B cell (primary cell): Measurements from ENCODE around the gene SPATA32. TPM values are rescaled to one million over a fixed set of nuclear protein-coding genes. Genes with fewer than 3 reads are reported as not detected.

Experiments
- ATAC-seq: fragments of 200-7000 bp; cut with Tn5 transposase; one replicate; pipeline ENCODE4 v1.10.0; 2021; ENCODE audit warnings: low read depth, mild to moderate bottlenecking, moderate number of reproducible peaks, moderate library complexity
- CTCF ChIA-PET: fragments of 350-600 bp; sonication (Branson Sonifier 250); formaldehyde crosslinking; loops from one replicate; lab custom pipeline; 2021; ENCODE audit warnings: antibody characterized with exemption, inconsistent platforms; lab: Charles Lee
- POLR2A ChIA-PET: fragments of 350-600 bp; sonication (Branson Sonifier 250); formaldehyde crosslinking; loops from one replicate; lab custom pipeline; 2021; ENCODE audit warnings: antibody characterized with exemption; lab: Charles Lee
- DNase-seq: peaks from one replicate; pipeline ENCODE4 v3.0.0; 2013
- H2AFZ ChIP-seq: 2 replicates; pipeline ENCODE4 v1.6.1; 2012; ENCODE audit warnings: mild to moderate bottlenecking, low read depth, low read length; ENCODE audit not compliant: insufficient read depth, poor library complexity, severe bottlenecking
- H3K27ac ChIP-seq, 2 donors: 1 replicate in 1 of 2; 2 replicates in 1 of 2; pipeline ENCODE4 v1.5.1; 2012 to 2013; ENCODE audit warnings: low read length in 2 of 2, mild to moderate bottlenecking in 2 of 2, moderate library complexity in 1 of 2
- H3K27me3 ChIP-seq, 4 experiments: fragments of 200-600 bp in 1 of 4; sonication (generic) in 1 of 4; replicated peaks in 1 of 4; 1 replicate in 2 of 4; 2 replicates in 2 of 4; pipeline versions ENCODE4 v1.6.1 to v1.7.0; 2013 to 2016; ENCODE audit warnings: low read length in 3 of 4, mild to moderate bottlenecking in 2 of 4, mixed read lengths in 1 of 4, moderate library complexity in 1 of 4; ENCODE audit not compliant: insufficient read depth in 4 of 4, control insufficient read depth in 3 of 4; ENCODE audit errors: control extremely low read depth in 1 of 4
- H3K36me3 ChIP-seq, 2 experiments: replicated peaks in 1 of 2; 1 replicate in 1 of 2; 2 replicates in 1 of 2; pipeline versions ENCODE4 v1.6.1 to v1.7.1; 2013; ENCODE audit warnings: low read length in 1 of 2; ENCODE audit not compliant: insufficient read depth in 2 of 2, control insufficient read depth in 1 of 2; ENCODE audit errors: control extremely low read depth in 1 of 2, extremely low read depth in 1 of 2
- H3K4me1 ChIP-seq, 2 donors: fragments of 200-600 bp in 1 of 2; sonication (generic) in 1 of 2; 1 replicate in 1 of 2; 2 replicates in 1 of 2; pipeline versions ENCODE4 v1.5.1 to v1.6.1; 2013 to 2017; ENCODE audit warnings: low read length in 2 of 2; ENCODE audit not compliant: control insufficient read depth in 2 of 2, insufficient read depth in 2 of 2
- H3K4me2 ChIP-seq: replicated peaks from 2 replicates; pipeline ENCODE3; 2012; ENCODE audit warnings: mild to moderate bottlenecking, low read depth, low read length; ENCODE audit not compliant: poor library complexity, severe bottlenecking
- H3K4me3 ChIP-seq, 5 experiments: fragments of 200-600 bp in 1 of 5; sonication (generic) in 1 of 5; 1 replicate in 3 of 5; 2 replicates in 2 of 5; pipeline versions ENCODE4 v1.5.1 to v1.7.0; 2011 to 2016; ENCODE audit warnings: low read length in 4 of 5, mild to moderate bottlenecking in 4 of 5, low read depth in 2 of 5, control low read depth in 1 of 5, moderate library complexity in 1 of 5; ENCODE audit not compliant: insufficient read depth in 1 of 5; ENCODE audit errors: control extremely low read depth in 1 of 5, extremely low read depth in 1 of 5
- H3K79me2 ChIP-seq: fragments of 200-600 bp; sonication (generic); one replicate; pipeline ENCODE4 v1.6.0; 2016; ENCODE audit warnings: low read length; ENCODE audit not compliant: control insufficient read depth, insufficient read depth
- H3K9ac ChIP-seq: fragments of 200-600 bp; sonication (generic); 2 replicates; pipeline ENCODE4 v1.6.1; 2017; ENCODE audit warnings: mild to moderate bottlenecking, low read length, moderate library complexity
- H3K9me3 ChIP-seq, 3 donors: one replicate each; pipeline versions ENCODE4 v1.6.1 to v1.7.1; 2013; ENCODE audit warnings: low read length in 2 of 3; ENCODE audit not compliant: control insufficient read depth in 2 of 3, insufficient read depth in 1 of 3; ENCODE audit errors: control extremely low read depth in 1 of 3
- H4K20me1 ChIP-seq: 2 replicates; pipeline ENCODE4 v1.6.0; 2012; ENCODE audit warnings: mild to moderate bottlenecking, low read length; ENCODE audit not compliant: insufficient read depth, control insufficient read depth, poor library complexity, severe bottlenecking
- H3K27ac Mint-ChIP-seq: one replicate; pipeline ENCODE4 v1.8.0; 2021; ENCODE audit warnings: mixed read lengths
- H3K27me3 Mint-ChIP-seq: one replicate; pipeline ENCODE4 v1.8.0; 2021; ENCODE audit warnings: mixed read lengths
- H3K4me1 Mint-ChIP-seq: one replicate; pipeline ENCODE4 v1.8.0; 2021; ENCODE audit warnings: mixed read lengths
- H3K4me3 Mint-ChIP-seq: one replicate; pipeline ENCODE4 v1.8.0; 2021; ENCODE audit warnings: mixed read lengths
- H3K9me3 Mint-ChIP-seq: one replicate; pipeline ENCODE4 v1.8.0; 2022; ENCODE audit warnings: mixed read lengths; ENCODE audit not compliant: insufficient read depth
- EZH2 ChIP-seq: IDR thresholded peaks from 2 replicates; pipeline ENCODE4 v1.6.1; 2012; ENCODE audit warnings: borderline replicate concordance, low read depth, mild to moderate bottlenecking, moderate library complexity, low read length; ENCODE audit not compliant: insufficient read depth, poor library complexity, severe bottlenecking
- WGBS: methylation state at CpG from one replicate; pipeline ENCODE4 v1.1.5; 2013; ENCODE audit warnings: missing lambda C conversion rate; ENCODE audit not compliant: insufficient coverage; 5-methylcytosine and 5-hydroxymethylcytosine counted together
- intact Hi-C: fragments of 100-400 bp; cut with micrococcal nuclease; formaldehyde crosslinking; loops from one replicate; pipeline ENCODE4 v1.10.0; 2022
- polyA plus RNA-seq: library from polyadenylated mRNA; depleted of rRNA; stranded (reverse); fragments of >200 nt; gene quantifications from 2 replicates; pipeline ENCODE4 v1.2.3, GENCODE V29; 2012
- total RNA-seq, 2 donors: library from RNA; stranded (reverse); fragments of 120-200 nt in 1 of 2; gene quantifications; 1 replicate in 1 of 2; 2 replicates in 1 of 2; pipeline versions ENCODE4 v1.2.3 to v1.2.4, GENCODE V29; 2013 to 2022
- TF ChIP-seq, protein P1 (sequence below): fragments of 200-600 bp; IDR thresholded peaks from one replicate; pipeline ENCODE4 v1.8.0; 2022; ENCODE audit warnings: antibody characterized with exemption, mild to moderate bottlenecking

SPATA32 gene
- total and polyA plus RNA-seq, 2 donors (not counting 1 experiment from before 2014, with no cell fraction given), result 0.12 to 0.52 TPM

DNA sequence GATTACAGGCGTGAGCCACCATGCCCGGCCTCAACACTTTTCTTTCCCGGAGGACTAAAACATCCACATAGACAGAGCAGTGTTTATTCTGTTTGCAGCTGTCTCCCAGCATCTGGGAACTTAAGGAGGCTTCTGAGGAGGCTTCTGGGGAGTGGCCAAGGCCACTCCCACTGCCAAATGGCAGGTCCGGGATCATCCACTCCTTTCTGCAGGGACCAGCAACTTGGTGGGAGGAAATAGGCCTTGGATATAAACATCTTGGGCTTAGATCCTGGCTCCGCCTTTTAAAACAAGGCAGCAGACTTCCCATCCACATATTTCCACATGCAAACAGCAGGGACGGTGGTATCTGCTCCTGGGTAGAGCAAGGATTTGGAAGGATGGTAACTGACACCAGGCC, 14.1 kb upstream of the SPATA32 start:
- Mint-ChIP-seq H3K4me3 (no peak overlapping the region), H3K27ac (peak overlapping the region; percentile 15), H3K27me3 (no peaks in the 10 kb centered on the region), H3K4me1 (peaks cover 6% of the 10 kb centered on the region), H3K9me3 (no peaks in the 10 kb centered on the region)
- Histone ChIP-seq H3K27me3 (no peaks in the 10 kb centered on the region), H3K27ac (no peak overlapping the region), H3K9ac (no peak overlapping the region), H3K9me3 (no peaks in the 10 kb centered on the region), H3K4me3 (no peak overlapping the region), H3K36me3 (peaks cover 0 to 44% of the 10 kb centered on the region in 2 experiments), H3K79me2 (peaks cover 25% of the 10 kb centered on the region), H2AFZ (no peak overlapping the region), H3K4me2 (no peak overlapping the region), H3K4me1 (peaks cover 4 to 5% of the 10 kb centered on the region in 2 donors), H4K20me1 (peaks cover 49% of the 10 kb centered on the region)
- 100% methylated on average over 2 of the region's 6 CpGs for WGBS
- CTCF ChIA-PET, result interaction anchor here (0.9 to 17.0 kb wide), 19 partner anchors 10 to 137 kb away, joined by 3 to 520 read pairs (median 17); partner anchors contain the start of genes FMNL1 and MAP3K14
- no peak for TF ChIP-seq EZH2
- TF ChIP-seq, protein P1, sequence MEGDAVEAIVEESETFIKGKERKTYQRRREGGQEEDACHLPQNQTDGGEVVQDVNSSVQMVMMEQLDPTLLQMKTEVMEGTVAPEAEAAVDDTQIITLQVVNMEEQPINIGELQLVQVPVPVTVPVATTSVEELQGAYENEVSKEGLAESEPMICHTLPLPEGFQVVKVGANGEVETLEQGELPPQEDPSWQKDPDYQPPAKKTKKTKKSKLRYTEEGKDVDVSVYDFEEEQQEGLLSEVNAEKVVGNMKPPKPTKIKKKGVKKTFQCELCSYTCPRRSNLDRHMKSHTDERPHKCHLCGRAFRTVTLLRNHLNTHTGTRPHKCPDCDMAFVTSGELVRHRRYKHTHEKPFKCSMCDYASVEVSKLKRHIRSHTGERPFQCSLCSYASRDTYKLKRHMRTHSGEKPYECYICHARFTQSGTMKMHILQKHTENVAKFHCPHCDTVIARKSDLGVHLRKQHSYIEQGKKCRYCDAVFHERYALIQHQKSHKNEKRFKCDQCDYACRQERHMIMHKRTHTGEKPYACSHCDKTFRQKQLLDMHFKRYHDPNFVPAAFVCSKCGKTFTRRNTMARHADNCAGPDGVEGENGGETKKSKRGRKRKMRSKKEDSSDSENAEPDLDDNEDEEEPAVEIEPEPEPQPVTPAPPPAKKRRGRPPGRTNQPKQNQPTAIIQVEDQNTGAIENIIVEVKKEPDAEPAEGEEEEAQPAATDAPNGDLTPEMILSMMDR, result no peak
- ATAC-seq (no peak), DNase-seq (no peak)
- POLR2A ChIA-PET, result interaction anchor here (0.8 to 1.9 kb wide), 3 partner anchors 37 to 109 kb away, joined by 3 to 7 read pairs (median 6); partner anchors contain the start of gene FMNL1
- intact Hi-C loops, result loop anchor here (2.0 kb wide), 1 partner anchor 57 kb away; no protein-coding TSS in a partner anchor

DNA sequence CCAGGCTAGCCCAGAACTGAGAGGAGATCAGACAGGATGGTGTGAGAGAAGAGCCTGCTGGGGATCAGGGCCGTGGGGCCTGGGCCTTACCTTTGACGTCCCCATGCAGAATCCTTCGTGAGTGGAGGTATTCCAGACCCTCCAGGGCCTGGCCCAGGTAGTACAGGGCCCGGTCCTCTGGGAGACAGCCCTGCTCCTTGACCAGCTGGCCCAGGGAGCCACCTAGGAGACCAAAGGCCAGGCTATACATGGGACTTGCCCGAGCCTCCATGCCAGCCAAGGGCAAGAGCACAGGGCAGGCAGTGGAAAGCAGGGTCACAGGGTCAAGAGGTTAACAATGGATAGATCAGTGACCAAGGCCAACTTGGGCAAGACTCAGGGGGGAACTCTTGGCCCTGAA, 12.1 kb upstream of the SPATA32 start:
- no peak overlapping the region for H3K4me2 ChIP-seq
- peaks cover 30% of the 10 kb centered on the region for H3K79me2 ChIP-seq
- H3K4me1 Mint-ChIP-seq, result peaks cover 6% of the 10 kb centered on the region
- ChIA-PET CTCF (interaction anchor here (1.5 to 17.0 kb wide), 5 partner anchors 26 to 115 kb away, joined by 4 to 520 read pairs (median 115); partner anchors contain the start of genes FMNL1 and MAP3K14), POLR2A (no interaction called here)
- no peaks in the 10 kb centered on the region for H3K9me3 ChIP-seq
- no peak overlapping the region for H2AFZ ChIP-seq
- intact Hi-C loops, result no loop called here
- peaks cover 59% of the 10 kb centered on the region for H4K20me1 ChIP-seq
- H3K9me3 Mint-ChIP-seq, result no peaks in the 10 kb centered on the region
- no peak overlapping the region for H3K27ac ChIP-seq
- H3K27ac Mint-ChIP-seq, result no peak overlapping the region
- DNase-seq (no peak), ATAC-seq (no peak)
- peaks cover 4 to 5% of the 10 kb centered on the region in 2 donors for H3K4me1 ChIP-seq
- H3K9ac ChIP-seq, result no peak overlapping the region
- H3K27me3 ChIP-seq, result no peaks in the 10 kb centered on the region
- 98% methylated on average over 5 of the region's 5 CpGs for whole genome bisulfite sequencing
- TF ChIP-seq, protein P1, result no peak
- TF ChIP-seq EZH2, result no peak
- H3K36me3 ChIP-seq, result peaks cover 0 to 60% of the 10 kb centered on the region in 2 experiments
- no peaks in the 10 kb centered on the region for H3K27me3 Mint-ChIP-seq
- no peak overlapping the region for H3K4me3 ChIP-seq
- H3K4me3 Mint-ChIP-seq, result no peak overlapping the region
